HG02623 (cell line): Measurements from ENCODE around the gene SLC1A7.

Source experiments
- ATAC-seq: cut with Tn5 transposase; IDR thresholded peaks from one replicate; pipeline ENCODE4 v1.9.1; 2021; ENCODE audit warnings: moderate library complexity; ENCODE audit not compliant: unreplicated experiment

SLC1A7 gene

GRCh38 chr1:53116933-53117600, 25.4 kb downstream of the SLC1A7 start:
- ATAC-seq: no peak

DNA sequence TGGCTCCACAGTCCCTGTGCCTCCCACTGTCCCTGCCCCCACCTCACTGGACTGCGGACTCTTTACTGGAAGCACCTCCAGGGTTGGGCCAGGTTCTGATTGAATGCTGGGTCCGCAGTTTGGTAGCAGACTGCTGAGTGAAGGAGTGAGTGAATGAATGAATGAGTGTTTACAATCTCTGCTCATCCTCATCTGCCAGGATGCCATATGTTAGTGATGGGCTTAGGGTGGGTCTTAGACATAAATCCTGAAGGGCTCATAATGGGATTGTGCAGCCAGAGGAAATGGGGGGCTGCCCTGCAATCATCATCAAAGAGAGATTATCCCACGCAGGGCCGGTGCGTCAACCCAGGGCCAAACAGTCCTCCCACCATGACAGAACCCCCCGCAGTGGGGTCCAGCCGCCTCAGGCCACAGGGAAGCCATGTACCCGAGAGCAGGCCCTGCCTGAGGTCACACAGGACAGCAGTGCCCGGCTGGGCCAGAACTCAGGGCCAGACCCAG, 26.1 kb downstream of the SLC1A7 start:
- no peak for ATAC-seq

GRCh38 chr1:53115403-53116306, 26.8 kb downstream of the SLC1A7 start:
- ATAC-seq: no peak

DNA sequence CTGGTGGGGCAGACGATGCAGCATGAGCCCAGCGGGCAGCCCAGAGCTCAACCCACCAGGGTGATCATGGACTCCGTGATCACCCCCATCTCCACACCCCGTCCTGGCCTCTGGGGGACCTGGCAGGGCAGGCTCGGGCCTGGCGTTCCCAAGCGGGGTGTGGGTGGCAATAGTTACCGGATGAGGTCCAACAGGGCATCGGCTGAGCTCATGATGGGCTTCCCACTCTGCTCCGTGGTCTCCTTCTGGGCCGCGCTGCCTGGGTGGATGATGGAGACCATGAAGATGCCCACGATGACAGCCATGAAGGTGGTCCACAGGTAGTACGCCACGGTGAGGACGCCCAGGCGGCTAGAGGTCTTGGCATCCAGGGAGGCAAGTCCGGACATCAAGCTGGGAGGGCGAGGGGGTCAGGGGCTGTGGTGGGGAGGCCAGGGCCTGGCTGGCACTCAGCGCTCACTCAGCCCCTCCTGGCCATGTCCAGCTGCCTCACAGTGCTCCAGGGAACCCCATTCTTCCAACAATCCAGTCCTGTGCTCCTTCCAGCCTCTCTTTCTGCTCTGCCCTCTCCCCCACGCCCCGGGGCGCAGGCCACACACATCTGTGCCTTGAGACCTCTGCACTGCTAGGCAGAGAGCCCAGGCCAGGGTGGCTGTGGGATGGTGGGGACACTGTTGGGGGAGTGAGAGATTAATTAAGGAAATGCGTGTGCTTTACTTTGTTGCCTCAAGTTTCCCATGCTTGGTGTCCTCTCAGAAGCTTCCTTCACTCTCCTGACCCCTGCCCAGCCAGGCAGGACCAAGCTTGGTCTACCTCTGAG, 27.6 kb downstream of the SLC1A7 start:
- no peak for ATAC-seq

DNA sequence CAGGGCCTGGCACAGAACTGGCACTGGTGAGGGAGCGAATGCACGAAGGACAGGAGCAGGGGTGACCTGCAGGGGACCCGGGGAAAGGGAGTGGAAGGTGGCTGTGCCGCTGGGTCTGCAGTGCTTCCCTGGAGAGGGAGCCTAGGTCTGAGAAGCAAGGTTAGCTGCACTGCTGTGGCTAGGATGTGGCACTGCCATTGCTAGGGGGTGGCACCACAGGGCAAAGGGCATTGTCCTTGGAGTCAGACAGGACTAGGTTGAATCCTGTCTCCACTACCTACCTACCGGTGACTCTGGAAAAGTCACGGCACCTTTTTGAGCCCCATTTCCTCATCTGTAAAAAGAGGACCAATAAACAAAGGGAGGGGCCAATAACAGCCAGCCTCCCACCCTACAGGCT, 28.3 kb downstream of the SLC1A7 start:
- no peak for ATAC-seq

DNA sequence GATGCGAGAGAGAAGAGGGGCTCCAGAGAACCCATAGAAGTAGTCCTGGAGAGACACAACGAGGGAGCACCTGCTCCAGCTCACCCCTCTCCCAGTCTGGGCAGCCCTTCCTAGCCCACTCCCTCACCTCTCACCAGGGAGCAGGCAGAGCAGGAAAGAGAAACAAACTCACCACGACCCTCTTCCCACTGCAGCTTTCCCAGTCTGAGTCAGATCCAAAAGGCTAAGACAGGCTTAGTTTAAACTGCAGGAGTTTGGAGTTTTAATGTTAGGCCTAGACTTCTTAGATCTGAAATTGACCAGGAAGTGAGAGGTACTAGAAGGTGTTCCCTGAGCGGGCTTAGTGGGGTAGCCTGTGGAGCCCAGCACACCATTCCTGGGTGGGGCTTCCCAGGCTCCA, 29.6 kb downstream of the SLC1A7 start:
- no peak for ATAC-seq

DNA sequence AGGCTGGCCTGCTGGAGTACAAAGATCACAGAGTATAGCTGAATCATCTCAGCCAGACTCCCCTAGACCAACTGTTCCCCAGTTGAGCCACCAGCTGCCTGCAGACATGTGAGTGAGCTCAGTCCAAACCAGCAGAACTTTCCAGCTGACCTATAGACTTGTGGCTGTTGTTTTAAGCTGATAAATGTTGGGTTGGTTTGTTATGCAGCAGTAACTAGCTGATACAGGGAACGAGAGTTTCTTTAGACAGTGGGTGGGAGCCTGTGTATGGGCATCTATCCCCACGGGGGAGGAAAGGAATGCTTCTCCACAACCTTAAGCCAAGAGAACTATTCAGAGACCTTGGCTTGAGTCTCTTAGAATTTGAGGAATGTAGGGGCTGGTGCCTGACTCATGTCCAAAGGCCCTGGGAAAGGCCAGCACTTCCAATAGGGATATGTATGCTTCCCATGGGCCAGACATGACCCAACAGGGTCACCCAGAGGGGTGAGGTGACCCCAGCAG, 30.1 kb downstream of the SLC1A7 start:
- no peak for ATAC-seq

DNA sequence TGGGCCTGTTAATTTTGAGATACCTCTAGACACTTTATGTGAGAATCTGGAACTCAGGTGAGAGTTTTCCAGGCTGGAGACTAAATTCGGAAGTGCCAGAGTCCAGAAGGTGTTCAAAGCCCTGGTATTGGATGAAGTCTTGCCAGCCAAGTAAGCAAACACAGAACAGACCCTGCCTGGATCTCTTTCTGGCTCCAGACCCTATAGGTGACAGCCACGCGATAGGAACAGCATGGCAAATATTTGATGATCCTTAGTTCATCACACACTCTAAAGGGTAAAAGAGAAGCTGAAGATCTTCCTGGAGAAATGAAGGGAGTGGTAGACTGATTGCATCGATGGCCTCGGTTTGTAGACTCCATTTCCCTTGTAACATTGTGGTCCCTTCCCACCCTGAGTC, 30.7 kb downstream of the SLC1A7 start:
- ATAC-seq: no peak

DNA sequence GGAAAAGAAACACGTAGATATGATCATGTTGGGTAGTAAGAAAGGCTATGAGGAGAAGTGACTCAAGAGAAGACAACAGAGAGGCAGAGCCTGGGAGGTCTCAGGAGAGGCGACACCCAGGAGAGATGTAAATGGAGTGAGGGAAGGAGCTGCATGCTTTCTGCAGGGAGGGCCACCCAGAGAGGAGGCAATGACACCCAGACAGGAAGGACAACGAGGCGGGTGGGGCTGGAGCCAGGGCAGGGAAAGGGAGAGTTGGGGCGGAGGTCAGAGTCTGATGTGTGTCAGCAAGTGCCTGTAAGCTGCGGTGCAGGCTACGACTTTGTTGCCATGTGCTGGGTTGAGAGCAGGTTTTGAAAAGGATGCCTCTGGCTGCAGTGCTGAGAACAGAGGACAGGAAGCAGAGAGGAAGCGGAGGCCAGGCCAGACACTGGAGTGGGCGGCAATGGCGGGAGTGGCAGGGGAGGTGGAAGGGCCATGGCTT, 31.3 kb downstream of the SLC1A7 start:
- ATAC-seq: no peak

DNA sequence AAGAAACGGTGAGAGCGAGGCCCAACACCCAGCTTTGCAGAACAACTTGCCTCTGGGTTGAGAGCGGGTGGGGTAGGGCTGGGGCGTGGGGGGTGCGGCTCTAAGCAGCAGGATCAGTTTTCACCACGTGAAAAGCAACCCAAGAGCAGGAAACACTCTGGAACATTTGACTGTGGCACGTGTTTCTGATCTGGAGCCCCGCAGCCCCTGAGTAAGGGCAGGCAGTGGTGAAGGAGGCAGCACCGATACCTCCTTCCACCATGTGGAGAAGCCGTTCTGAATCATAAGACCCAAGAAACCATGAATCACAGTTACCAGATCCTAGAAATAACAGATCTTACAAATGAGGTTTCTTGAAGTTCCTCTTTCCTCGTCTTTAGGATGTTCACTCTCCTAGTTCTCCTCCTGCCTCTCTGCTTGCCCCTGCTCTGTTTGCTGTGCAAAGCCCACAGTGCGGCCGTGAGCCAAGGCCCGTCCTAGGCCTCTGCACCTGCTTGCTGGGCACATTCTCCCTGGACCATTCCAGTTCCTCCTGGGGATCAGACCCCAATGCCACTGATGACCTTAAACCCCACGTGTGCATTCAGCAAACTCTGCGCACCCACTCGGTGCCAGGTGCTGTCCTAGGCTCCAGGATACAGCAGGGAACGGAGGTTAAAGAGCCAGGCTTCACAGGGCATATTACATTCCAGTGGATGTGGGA, 31.9 kb downstream of the SLC1A7 start:
- ATAC-seq: no peak

GRCh38 chr1:53108646-53109580, 33.5 kb downstream of the SLC1A7 start:
- no peak for ATAC-seq

DNA sequence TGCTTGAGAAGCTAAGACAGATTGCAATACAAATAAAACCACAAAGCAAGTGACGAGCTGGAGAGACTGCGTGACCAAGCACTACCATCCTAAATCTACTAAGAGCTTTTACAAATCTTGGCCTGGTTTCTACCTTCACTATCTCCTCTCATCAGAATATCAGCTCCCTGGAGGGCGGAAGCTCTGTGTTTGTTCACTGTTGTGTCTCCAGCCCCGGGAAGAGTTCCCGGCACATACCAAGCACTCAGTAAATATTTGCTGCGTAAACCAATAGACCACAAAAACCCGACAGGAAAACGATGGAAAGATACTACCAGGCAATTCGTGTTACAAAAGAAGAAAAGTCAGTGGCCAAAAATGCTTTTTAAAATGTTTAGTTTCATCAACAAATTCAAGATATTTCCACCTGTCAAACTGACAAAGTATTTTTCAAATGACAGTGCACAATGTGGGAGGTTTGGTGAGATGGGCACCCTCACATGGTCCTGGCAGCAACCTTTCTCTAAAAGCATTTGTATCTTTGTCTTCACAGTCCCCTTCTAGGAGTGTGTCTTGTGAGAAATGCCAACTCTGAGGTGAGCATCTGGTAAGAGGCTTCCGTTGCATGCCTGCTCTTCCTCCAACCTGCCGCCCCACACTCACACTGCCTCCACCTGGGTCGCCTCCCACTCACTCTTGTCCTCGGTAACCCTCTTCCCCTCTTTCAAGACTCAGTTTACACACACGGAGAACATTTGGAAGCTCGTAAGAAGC, 34.7 kb downstream of the SLC1A7 start:
- ATAC-seq: no peak

DNA sequence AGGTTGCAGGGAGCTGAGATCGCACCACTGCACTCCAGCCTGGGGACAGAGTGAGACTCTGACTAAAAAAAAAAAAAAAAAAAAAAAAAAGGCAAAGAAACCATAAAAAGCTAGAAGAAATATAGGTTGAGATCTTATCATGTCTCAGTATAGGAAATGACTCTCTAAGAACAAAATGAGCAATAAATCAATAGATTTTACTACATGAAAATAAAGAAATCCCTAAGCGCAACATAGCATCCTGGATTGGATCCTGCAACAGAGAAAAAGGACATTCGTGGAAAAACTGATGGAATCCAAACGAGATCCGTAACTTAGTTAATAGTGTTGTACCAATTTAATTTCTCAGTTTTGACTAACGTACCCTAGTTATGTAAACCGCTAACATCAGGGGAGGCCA, 35.3 kb downstream of the SLC1A7 start:
- ATAC-seq: no peak

DNA sequence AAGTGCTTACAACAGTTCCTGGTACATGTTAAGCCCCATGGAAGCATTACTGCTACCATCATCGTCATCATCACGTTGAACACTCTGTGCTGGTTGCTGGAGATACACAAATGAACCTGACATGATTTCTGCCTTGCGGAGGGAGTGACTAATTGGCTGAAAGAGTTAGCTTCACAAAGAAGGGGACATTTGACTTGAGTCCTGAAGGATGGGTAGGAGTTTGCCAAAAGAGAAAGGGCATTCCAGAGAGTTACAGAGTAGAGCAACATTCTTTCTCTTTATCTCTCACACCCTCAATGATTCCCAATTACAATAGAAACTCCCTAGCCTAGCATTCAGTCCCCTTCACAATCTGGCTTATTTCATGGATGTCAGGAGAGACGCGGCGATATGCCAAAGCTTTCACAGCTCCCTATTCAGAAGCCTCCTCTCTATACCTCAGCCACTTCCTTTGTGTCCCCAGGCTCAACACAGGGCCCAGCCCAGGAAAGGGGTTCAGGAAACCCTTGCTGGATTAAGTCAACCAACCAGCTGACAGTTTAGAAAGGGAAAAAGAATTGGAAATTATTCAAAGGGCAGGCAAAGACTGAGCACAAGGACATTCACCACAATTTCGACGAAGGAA, 38.0 kb downstream of the SLC1A7 start:
- ATAC-seq: no peak

- ATAC-seq: no peak
Measured at GRCh38 chr1:53094533-53094919, 47.9 kb downstream of the SLC1A7 start.

GRCh38 chr1:53093778-53094532, 48.5 kb downstream of the SLC1A7 start:
- no peak for ATAC-seq

DNA sequence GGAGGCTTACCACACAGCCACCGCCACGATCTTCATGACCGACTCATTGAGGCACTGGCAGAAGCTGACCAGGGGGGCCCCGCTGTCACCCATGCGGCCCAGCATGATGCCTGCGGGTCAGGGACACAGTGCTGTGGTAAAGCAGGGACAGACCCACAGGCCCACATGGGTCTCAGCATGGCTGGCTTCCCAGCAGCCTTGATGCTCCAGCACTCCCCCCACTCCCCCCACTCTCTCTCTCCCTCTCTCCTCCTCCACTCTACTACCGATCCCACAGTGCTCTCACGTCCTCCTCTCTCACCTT, 49.0 kb downstream of the SLC1A7 start:
- ATAC-seq: no peak
